Measurements from ENCODE around the gene S1PR4. TPM values are rescaled to one million over a fixed set of nuclear protein-coding genes. Genes with fewer than 3 reads are reported as not detected.
A peak's percentile ranks its signal among the peaks of the same experiment; 100 is the strongest.

S1PR4 gene
- total RNA-seq, 1 experiment from 2014 or later, result 0.26 TPM

DNA sequence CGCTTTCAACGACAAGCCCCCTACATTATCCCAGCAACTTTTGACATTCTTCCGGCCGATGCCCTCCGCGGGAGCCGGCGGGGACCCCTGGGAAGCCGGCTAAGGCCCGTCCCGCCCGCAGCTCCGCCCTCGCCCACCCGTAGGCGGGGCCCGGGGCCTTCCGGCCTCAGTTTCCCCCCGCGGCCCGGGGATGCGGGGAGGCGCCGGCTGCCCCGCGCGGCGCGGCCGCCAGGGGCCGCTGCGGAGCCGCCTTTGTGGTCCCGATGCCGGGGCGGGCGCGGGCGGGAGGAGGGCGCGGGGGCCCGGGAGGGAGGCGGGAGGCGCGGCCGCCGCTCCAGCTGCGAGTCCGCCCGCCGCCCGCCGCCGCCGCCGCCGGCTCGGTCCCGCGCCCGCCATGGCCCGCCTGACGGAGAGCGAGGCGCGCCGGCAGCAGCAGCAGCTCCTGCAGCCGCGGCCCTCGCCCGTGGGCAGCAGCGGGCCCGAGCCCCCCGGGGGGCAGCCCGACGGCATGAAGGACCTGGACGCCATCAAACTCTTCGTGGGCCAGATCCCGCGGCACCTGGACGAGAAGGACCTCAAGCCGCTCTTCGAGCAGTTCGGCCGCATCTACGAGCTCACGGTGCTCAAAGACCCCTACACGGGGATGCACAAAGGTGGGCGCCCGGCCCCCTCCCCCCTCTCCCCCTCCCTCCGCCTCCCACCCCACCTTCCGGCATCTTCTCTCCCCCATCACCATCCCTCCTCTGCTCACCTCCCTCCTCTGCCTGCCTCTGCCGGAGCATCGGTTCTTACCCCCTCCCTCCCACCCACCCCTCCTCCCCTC, 46.0 kb downstream of the S1PR4 start, which contains the start of gene CELF5:
Gene CELF5 (plus strand): TSS at position 316 of the 823 bp plus-strand sequence. CDS start 79 bp downstream, at position 395.
- no peaks in the 10 kb centered on the region for H3K4me1 ChIP-seq (ENCODE audit: control insufficient read depth, insufficient read depth, low read length)
- no peaks in the 10 kb centered on the region; the same call in 1 of the 2 replicates for H3K27me3 ChIP-seq (ENCODE audit: control insufficient read depth, insufficient read depth, low read length)
- TF ChIP-seq SIN3A (IDR thresholded peaks at IDR 0.05; ENCODE audit: borderline replicate concordance, insufficient read depth, low read depth, low read length) (no peak), POLR2AphosphoS5 (IDR thresholded peaks at IDR 0.05; ENCODE audit: low read depth, low read length) (no peak), TCF7L2 (IDR thresholded peaks at IDR 0.05; ENCODE audit: low read depth, low read length) (no peak)
- TF ChIP-seq, protein P1, sequence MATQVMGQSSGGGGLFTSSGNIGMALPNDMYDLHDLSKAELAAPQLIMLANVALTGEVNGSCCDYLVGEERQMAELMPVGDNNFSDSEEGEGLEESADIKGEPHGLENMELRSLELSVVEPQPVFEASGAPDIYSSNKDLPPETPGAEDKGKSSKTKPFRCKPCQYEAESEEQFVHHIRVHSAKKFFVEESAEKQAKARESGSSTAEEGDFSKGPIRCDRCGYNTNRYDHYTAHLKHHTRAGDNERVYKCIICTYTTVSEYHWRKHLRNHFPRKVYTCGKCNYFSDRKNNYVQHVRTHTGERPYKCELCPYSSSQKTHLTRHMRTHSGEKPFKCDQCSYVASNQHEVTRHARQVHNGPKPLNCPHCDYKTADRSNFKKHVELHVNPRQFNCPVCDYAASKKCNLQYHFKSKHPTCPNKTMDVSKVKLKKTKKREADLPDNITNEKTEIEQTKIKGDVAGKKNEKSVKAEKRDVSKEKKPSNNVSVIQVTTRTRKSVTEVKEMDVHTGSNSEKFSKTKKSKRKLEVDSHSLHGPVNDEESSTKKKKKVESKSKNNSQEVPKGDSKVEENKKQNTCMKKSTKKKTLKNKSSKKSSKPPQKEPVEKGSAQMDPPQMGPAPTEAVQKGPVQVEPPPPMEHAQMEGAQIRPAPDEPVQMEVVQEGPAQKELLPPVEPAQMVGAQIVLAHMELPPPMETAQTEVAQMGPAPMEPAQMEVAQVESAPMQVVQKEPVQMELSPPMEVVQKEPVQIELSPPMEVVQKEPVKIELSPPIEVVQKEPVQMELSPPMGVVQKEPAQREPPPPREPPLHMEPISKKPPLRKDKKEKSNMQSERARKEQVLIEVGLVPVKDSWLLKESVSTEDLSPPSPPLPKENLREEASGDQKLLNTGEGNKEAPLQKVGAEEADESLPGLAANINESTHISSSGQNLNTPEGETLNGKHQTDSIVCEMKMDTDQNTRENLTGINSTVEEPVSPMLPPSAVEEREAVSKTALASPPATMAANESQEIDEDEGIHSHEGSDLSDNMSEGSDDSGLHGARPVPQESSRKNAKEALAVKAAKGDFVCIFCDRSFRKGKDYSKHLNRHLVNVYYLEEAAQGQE (IDR thresholded peaks at IDR 0.05; ENCODE audit: insufficient read depth in 1 of 2, low read depth in 2 of 2, low read length in 1 of 2), result no peak
- TF ChIP-seq, protein P2, sequence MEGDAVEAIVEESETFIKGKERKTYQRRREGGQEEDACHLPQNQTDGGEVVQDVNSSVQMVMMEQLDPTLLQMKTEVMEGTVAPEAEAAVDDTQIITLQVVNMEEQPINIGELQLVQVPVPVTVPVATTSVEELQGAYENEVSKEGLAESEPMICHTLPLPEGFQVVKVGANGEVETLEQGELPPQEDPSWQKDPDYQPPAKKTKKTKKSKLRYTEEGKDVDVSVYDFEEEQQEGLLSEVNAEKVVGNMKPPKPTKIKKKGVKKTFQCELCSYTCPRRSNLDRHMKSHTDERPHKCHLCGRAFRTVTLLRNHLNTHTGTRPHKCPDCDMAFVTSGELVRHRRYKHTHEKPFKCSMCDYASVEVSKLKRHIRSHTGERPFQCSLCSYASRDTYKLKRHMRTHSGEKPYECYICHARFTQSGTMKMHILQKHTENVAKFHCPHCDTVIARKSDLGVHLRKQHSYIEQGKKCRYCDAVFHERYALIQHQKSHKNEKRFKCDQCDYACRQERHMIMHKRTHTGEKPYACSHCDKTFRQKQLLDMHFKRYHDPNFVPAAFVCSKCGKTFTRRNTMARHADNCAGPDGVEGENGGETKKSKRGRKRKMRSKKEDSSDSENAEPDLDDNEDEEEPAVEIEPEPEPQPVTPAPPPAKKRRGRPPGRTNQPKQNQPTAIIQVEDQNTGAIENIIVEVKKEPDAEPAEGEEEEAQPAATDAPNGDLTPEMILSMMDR (IDR thresholded peaks at IDR 0.05), result peak; percentile 87; the same call in 1 of the 2 replicates
- peak within 1 kb of the TSS; percentile 23 to 26 for H3K4me3 ChIP-seq (ENCODE audit: low read depth in 2 of 2, low read length in 2 of 2)
- intact Hi-C loops (cut with micrococcal nuclease; ENCODE audit: unreplicated experiment) (no loop called here), in situ Hi-C loops (cut with HindIII; ENCODE audit: low pct_unique_long_range_greater_than_20kb, low sequenced_read_pairs) (no loop called here)
- ATAC-seq, result peak; percentile 78
- ChIA-PET CTCF (interaction anchor here (0.6 kb wide), 1 partner anchor 9 kb away, joined by 6 read pairs; no protein-coding TSS in a partner anchor), POLR2A (no interaction called here)
- H3K36me3 ChIP-seq (ENCODE audit: control insufficient read depth, insufficient read depth, low read length), result no peaks in the 10 kb centered on the region
- no peak for DNase-seq (ENCODE audit: low read depth, low spot score)
- H3K9me3 ChIP-seq (ENCODE audit: control insufficient read depth, insufficient read depth, low read depth, low read length), result no peaks in the 10 kb centered on the region
- H3K27ac ChIP-seq (ENCODE audit: low read length), result no peak within 1 kb of the TSS
- no TSS peak for BruUV-seq (replicated peaks)

DNA sequence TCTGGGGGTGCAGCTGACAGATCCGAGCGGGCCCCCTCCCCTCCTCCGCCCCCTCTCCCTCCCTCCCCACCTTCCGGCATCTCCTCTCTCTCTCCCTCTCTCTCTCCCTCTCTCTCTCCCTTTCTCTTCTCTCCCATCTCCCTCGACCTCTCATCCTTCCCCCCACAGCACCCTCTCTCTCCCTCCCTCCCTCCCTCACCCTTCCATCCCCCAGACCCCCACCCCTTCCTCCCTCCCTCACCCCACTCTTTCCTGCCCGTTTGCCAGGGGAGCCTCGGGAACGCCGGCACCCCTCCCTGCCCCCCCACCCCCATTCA, 46.6 kb downstream of the S1PR4 start:
- DNase-seq (ENCODE audit: low read depth, low spot score), result no peak
- Histone ChIP-seq H3K4me3 (ENCODE audit: low read depth in 2 of 2, low read length in 2 of 2) (no peak overlapping the region), H3K27me3 (ENCODE audit: control insufficient read depth, insufficient read depth, low read length) (no peaks in the 10 kb centered on the region; the same call in 1 of the 2 replicates), H3K36me3 (ENCODE audit: control insufficient read depth, insufficient read depth, low read length) (no peaks in the 10 kb centered on the region), H3K4me1 (ENCODE audit: control insufficient read depth, insufficient read depth, low read length) (no peaks in the 10 kb centered on the region), H3K27ac (ENCODE audit: low read length) (no peak overlapping the region), H3K9me3 (ENCODE audit: control insufficient read depth, insufficient read depth, low read depth, low read length) (no peaks in the 10 kb centered on the region)
- BruUV-seq (replicated peaks), result no TSS peak
- ChIA-PET CTCF (no interaction called here), POLR2A (no interaction called here)
- TF ChIP-seq TCF7L2 (IDR thresholded peaks at IDR 0.05; ENCODE audit: low read depth, low read length), result no peak
- TF ChIP-seq, protein P1 (IDR thresholded peaks at IDR 0.05; ENCODE audit: insufficient read depth in 1 of 2, low read depth in 2 of 2, low read length in 1 of 2), result no peak
- intact Hi-C loops (cut with micrococcal nuclease; ENCODE audit: unreplicated experiment) (no loop called here), in situ Hi-C loops (cut with HindIII; ENCODE audit: low pct_unique_long_range_greater_than_20kb, low sequenced_read_pairs) (no loop called here)
- ATAC-seq, result no peak
